GM18858 (cell line): ENCODE results near the gene FAM53B.

Experiments used
- ATAC-seq: cut with Tn5 transposase; IDR thresholded peaks from one replicate; pipeline ENCODE4 v1.9.1; 2021; ENCODE audit not compliant: unreplicated experiment

Gene FAM53B

DNA sequence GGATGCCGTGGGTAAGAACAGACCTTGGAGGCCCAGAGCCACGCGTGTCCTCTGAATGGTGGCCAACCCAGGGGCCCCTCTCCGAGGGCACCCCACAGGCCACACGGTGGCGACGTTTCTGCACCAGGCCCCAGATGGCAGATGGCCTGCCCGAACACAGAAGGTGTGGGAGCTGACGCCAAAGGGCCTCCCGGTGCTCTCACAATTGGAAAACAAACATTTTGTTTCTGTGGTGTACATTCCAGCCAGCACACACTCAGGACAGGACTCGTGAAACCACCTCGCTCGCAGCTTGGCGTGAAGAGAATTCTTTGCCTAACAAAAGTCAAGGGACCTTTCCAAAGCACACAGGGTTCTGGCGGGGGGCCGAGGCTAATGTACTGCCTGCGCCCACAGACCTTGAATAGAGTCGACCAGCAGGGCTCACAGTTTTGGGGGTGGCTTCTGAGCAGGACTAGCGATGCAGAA lies 112.1 kb downstream of the FAM53B start:
- no peak for ATAC-seq

DNA sequence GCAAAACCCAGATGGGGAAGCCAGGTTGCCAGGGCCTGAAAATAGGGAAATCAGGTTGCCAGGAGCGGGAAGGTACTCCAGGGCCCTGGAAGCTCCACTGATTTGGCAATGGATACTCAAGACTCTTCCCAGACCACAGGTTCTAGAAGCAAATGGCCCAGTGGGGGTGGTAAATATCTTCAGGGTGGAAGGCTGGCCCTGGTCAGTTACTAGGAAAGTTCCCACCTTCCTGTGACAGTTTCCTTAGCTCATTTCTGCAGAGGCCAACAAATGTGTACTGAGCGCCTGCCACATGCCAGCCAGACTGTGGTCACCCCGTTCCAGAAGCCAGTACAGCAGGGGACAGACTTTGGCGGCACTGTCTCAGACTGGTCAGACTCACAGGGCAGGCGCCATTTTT lies 113.6 kb downstream of the FAM53B start:
- ATAC-seq = no peak

DNA sequence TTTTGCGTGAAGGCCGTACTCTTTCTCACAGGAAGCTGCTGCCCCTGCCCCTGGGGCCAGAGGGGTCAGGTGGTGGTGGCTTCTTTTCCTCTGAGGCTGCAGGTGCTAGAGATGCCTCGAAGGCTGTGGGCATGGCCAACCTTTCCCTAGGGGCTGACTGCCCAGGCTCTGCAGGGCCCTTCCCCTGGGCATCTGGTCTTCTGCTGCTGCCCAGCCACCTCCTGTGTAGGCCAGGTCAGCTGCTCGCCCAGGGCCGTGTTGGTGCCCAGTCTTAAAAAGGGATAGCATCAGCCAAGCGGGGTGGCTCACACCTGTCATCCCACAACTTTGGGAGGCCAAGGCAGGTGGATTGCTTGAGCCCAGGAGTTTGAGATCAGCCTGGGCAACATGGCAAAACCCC lies 114.3 kb downstream of the FAM53B start:
- ATAC-seq = no peak

DNA sequence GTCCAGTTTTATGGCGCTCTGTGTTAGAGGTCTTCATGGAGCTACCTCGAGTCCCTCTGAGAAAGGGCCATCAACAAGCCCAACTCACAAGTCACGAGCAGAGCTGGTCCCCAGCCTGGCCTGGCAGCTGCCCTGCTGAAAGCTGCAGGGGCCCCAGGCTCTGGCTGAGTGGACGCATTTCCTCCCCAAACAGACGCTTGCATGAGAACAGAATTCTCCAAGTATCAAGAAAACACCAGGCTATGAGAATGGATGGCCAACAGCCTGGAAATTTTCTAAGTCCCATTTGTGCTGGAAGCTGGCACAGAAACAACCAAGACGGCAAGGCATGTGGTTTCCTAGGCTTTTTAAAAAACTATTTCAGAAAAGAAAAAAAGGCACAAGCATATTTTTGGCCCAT lies 114.8 kb downstream of the FAM53B start:
- no peak for ATAC-seq

DNA sequence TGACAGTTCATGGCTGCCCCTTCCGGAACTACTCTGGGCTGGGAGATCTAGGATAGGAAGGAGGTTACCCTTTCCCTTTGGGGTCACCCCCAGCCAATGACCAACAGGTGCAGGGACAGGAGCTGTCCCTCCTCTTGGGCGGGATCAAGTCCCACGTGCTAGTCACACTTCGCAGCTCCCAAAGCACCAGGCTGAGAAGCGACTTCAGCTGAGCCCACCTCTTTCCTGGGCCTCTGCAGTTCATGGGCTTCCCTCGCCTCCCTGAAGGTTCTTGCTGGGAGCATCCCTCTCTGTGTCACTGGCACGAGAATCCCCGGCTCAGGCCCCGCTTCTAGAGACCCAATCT lies 115.5 kb downstream of the FAM53B start:
- ATAC-seq = no peak

DNA sequence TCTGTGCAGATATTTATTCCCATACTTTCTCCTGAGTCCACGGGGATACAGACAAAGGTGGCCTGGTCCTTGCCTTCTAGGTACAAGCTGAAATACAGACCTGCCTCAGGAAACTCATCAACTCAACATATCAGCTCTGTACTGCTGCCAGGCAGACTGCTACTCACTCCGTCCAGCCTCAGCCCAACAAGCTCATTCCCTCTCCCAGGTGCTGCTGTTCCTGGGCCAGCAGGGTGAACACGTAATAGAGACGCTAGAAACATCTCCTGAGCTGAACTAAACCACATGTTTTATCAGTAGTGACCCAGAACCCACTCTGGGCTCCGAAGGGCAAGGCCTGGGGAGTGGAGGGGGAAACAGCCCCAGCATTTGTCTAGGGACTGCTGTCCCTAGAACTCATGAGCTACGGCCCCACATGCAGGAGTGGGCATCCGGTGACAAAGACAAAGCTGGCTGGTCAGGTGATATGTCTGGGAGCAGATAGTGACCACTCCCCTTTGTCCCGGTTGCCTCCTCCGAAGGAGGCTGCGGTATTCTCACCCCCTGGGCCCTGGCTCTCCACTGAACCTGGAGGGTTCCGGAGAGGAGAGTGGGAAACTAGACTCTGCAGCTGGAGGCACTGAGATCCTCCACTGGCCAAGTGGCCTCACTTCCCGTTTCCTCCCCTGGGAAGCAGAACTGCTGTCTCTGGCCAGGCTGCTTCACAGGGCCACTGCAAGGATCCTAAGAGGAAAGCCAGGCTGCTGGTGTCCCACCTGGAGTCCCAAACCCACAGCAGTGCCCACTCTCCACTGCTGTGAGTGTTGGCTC lies 116.1 kb downstream of the FAM53B start:
- no peak for ATAC-seq

DNA sequence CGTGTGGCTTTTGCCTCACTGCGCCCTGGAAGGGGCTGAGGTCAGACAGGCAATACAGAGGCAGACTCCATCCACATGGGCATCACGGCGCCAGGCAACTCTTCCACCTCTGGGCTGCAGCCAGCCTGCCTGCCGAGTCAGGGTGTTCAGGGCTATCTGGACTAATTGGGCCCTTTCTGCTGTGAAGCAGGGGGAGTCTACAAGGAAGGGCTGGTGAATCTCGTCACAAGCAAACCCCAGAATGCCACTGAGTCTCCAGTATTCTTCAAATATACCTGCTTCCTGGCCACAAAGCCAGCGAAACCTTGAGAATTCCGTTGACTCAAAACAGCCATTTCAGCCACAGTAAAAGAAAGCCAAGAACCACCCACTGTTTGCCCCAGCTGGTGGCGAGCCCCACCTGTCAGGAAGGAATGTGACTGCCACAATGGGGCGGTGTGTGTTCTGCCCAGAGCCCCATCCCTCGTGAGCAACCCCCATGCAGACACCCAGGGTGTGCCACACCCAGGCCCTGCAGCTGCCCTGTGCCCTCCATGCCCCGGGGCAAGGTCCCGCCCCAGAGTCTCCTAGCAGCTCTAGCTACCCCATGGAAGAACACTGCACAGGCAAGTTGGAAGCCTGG lies 117.3 kb downstream of the FAM53B start:
- peak; percentile 73 for ATAC-seq

DNA sequence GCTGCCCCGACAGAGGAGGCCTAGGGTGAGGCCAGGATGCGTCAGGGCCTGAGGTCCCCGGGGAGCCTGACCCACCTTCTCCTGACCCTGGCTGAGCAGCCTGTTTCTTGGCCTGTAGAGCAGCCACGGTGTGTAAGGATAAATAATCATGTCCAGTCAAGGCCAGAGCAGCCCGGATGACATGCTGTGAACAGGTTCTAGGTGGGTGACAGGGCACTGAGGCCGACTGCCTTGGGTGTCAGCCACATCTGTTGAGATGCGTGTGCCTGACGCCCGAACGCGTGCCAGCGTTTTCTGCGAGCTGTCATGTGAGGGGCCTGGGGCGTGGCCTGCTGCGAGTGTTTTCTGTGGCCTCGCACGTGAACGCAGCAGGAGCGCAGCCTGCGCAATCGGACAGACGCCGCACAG lies 118.3 kb downstream of the FAM53B start:
- no peak for ATAC-seq

DNA sequence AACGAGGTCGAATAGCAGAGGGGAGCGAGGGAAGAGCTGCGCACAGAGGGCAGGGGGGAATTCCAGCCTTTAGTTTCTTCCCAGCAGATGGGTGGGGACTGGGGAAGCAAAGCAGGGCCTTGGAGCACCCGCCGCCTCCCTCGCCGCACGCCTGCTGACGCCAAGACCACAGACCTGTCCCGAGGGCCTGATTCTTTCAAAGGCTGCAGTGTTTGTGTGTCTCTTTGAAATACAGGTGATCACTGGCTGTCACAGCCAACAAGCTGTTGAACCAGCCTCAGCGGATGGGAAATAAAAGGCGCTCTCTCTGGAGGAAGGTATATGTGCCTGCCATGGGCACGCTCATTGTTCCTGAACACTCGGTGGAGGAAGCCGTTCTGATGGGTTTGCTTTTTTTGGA lies 119.3 kb downstream of the FAM53B start:
- ATAC-seq = no peak

DNA sequence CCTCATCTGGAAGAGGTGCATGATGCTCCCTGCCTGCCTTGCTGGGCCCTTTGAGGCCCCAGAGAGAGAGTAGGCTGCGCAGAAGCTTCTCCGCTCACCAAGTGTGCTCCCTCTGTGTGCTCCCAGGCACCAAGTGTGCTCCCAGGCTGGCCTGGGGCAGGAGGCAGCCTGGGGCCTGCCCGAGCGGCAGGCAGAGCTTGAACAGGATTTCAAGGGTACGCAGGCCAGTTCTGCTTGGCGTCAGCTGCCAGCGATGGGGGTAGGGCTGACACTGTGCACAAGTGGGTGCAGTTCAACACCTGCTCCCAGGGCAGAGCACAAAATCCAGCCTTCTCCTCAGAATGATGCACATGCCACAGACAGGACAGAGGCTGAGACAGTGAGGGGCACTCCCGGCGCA lies 119.7 kb downstream of the FAM53B start:
- no peak for ATAC-seq

DNA sequence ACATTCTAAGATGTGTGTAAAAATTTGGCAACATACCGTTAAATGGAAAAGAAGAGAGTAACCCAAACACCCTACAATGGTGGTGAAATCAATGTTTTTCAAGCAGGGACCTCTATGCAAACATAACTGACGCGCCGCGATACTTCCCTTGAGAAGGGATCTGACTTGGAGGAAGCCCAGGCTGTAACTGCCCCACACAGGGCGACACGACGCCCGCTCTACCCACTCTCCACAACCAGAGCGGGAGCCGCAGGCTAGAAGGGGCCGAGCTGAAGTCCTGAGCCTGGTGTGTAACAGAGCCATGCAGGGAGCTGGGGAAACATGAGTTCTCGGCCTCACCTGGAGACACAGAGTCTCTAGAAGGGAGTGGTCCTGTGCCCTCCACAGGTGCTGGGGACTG lies 120.2 kb downstream of the FAM53B start:
- ATAC-seq = no peak

DNA sequence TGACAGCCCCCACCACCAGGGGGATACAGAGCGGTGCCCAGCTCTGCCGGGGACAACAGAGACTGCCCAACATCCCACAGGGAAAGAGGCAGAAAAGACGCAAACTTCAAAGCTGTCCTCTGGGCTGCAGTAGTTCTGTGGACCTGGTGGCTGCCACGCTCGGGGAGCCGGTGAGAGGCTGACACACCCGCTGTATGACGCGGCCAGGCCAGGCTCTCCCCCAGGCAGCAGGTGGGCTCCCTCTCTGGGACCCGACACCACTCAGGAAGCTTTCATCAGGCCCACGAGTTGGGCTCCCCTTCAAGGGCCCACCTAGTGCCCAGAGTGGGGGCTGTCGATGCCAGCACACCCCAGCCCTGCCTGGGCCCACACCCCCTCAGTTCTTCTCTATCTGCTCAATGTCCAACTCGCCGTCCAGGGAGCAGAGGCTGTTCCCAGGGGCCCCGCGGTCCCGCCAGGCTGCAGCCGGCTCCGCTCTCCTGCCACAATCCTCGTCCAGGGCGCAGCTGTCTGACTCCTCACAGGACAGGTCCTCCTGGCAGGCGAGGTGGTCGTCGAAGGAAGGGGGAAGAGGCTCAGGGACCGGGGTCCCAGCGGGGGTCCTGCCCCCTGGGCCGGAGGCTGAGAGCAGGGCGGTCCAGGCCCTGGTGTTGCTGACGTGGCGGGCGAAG lies 121.2 kb downstream of the FAM53B start:
- ATAC-seq = no peak

DNA sequence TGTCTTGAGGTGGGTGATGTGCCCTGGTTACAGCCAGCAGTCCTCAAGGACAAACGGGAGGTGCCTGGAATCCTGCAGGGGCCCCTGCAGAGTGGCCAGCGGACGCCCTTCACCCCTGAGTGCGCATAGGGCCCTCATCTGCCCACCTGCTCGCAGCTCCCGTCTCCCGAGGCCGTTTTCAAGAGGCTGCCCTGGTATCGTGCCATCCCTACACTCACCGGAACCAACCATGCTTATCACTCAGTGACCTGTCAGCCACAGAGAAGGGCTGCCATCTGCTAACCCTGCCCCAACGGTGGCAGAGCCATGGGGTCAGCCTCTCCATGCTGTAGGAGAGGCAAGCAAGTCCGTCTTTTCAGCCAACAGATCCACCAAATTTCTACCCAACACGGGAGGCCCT lies 122.0 kb downstream of the FAM53B start:
- ATAC-seq = no peak

DNA sequence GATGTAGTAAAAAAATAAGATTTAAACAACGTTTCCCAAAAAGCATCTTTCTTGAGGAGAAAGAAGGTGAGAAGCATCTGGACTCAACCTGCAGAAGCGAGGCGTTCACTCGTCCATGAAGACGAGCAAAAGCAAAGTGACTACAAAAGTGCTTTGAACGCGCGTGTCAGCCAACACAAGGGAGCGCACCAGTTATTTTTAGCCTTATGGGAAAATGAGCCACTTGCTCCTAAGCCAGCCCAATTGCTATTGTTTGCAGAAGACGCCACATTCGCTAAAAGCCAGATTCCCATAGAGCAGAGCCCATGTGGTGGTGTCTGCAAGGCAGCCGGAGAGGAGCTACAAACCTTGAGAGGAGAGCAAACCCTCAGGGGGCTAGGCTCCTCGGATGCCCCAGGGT lies 122.5 kb downstream of the FAM53B start:
- ATAC-seq = no peak

DNA sequence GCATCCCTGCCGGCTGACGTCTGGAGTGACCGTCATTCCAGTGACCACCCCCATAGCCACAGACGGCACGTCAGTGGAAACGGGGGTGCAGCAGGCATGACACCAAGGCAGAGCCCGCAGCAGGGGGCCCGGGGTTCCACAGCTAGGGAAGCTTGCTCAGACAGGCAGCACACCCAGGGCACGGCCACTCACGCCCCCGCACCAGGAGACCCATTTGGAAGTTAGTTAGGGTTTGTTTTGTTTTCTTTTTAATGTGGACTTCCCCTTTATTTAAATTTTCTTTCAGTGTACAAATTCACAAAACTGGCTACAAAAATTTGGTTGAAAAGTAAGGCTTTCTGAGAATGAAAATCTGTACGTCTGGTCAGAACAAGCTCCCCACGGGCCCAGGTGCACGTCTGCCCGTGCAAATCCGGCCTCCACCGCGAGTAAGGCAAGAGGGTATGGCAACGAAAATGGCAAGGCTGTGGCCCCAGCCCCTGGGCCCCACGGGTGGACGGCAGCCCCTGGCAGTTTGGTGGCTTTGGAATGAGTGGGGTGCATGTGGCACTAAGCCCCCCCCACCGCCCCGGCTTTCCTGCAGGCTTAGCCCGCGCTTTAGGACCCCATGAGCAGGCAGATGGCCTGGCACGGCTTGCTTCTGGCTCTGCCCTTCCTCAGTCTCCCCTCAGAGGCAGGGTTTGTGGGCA lies 124.2 kb downstream of the FAM53B start:
- ATAC-seq = no peak

DNA sequence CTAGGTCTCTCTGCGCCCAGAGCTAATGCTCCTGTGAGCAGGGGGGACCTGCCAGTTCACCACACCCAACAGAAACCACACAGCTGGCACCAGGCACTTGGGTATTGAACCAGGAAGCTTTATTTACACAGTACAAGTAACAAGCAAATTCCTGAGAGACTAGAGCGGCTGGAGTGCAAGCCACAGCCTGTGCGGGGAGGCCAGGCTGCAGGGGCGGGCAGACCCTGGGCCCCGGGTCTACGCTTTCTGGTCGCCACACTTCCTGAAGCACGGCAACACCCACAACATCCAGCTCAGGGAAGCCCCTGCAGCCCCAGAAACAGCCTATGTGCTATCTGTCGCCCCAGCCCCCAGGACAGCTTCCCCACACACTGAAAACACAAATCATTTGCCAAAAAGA lies 125.0 kb downstream of the FAM53B start:
- ATAC-seq = no peak

DNA sequence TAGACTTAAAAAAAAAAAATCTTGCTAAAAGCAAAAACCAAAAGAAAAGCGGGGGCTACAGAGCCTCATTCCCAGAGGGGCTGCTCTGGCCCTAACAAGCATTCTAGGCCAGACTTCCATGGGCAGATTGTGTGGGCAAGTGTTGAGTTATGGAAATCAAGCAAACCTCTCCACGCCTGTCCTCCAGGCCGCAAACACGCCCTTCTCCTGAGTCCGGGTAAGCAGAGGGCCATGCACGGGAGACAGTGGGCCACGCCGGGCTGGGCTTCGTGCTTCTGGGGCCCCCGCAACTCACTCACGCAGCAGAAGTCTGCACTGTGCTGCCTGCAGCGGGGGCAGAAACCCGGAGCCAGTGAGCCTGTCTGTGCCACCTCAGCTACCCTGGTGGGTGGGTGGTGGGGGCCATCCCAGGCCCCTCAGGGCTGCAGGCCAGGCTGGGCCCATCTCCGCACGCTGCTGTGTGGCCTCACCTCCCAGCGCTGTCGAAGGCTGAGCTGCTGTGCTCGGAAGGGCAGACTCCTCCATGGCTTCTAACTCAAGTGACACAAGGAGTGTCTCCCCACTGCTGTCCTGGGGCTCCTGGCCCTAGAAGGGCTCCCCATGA lies 125.6 kb downstream of the FAM53B start:
- no peak for ATAC-seq

DNA sequence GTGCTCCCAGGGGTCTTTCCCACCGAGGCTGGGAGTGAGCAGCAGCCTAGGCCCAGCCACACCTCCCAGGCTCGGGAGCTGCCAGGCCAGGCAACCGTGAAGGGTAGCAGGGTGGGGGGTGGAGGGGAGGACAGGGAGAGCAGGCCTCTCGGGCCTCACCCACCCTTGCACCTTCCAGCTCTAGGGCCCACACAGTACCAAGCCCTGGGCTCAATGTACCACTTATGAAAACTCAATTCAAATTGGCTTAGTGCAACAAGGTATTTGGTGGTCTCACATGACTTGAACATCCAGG lies 127.4 kb downstream of the FAM53B start:
- no peak for ATAC-seq

DNA sequence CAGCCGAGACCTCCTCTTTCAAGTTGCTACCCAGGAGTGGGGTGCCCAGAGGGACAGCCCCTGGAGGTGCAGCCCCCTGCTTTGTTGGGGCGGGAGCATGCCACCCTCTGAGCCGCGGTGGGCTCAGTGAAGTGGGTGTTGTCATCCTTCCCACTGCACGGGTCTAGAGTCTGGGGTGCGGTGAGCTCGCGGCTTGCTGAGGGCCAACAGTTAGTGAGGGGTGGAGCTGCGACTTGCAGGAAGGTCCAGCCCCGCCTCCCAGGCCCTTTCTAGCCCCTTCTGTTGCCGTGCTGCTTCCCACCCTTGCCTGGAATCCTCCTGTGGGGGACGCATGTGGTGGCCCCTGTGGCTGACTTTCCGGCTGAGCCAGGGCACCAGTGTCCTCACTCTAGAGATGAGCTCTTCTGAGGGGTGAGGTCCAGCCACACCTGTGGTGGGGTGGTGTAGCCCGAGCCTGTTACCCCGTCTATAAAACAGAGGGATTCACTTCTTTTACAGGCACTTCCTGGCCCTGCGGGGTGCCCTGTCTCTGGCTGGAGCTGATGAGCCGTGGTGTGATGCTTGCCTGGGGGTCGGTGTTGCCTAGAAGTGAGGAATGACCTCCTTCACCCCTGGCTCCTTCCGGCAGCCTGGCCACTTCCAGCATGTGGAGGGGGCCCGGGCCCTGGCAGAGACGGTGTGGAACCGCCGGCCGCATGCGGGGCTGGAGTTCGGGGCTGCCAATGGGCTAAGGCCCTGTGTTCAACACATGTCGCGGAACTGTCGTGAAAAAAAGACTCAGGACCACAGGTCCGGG lies 127.9 kb downstream of the FAM53B start:
- no peak for ATAC-seq

DNA sequence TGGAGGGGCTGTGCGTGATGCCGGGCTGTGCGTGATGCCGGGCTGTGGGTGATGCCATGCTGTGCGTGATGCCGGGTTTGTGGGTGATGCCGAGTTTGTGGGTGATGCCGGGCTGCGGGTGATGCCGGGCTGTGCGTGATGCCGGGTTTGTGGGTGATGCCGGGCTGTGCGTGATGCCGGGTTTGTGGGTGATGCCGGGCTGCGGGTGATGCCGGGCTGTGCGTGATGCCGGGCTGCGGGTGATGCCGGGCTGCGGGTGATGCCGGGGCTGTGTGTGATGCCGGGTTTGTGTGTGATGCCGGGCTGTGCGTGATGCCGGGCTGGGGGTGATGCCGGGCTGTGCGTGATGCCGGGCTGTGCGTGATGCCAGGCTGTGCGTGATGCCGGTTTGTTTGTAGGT lies 128.9 kb downstream of the FAM53B start:
- ATAC-seq = no peak
